H9 (cell line): ENCODE measurements around the gene RERG. TPM values are rescaled to one million over a fixed set of nuclear protein-coding genes. Genes with fewer than 3 reads are reported as not detected.

Experiments
- DNase-seq: peaks from one replicate; pipeline ENCODE4 v3.0.0-alpha.2; 2017
- H2AFZ ChIP-seq: one replicate; pipeline ENCODE4 v1.6.1; 2013; ENCODE audit warnings: mild to moderate bottlenecking, low read length, control low read depth, moderate library complexity
- H2AK5ac ChIP-seq: 2 replicates; pipeline ENCODE4 v1.6.1; 2013; ENCODE audit warnings: low read length, control low read depth, mixed read lengths; ENCODE audit not compliant: insufficient read length
- H2BK120ac ChIP-seq: one replicate; pipeline ENCODE4 v1.6.1; 2013; ENCODE audit warnings: low read depth, mild to moderate bottlenecking, low read length, control low read depth, inconsistent platforms; ENCODE audit not compliant: poor library complexity, severe bottlenecking
- H2BK12ac ChIP-seq: 2 replicates; pipeline ENCODE4 v1.6.1; 2013; ENCODE audit warnings: low read length, control low read depth, mixed read lengths, low read depth; ENCODE audit not compliant: insufficient read length
- H2BK15ac ChIP-seq: 2 replicates; pipeline ENCODE4 v1.6.1; 2013; ENCODE audit warnings: low read depth, low read length, control low read depth
- H2BK20ac ChIP-seq: one replicate; pipeline ENCODE4 v1.6.1; 2013; ENCODE audit warnings: low read depth, mild to moderate bottlenecking, low read length, control low read depth, inconsistent platforms; ENCODE audit not compliant: poor library complexity, severe bottlenecking
- H2BK5ac ChIP-seq: 2 replicates; pipeline ENCODE4 v1.6.1; 2013; ENCODE audit warnings: low read length, control low read depth, mixed read lengths; ENCODE audit not compliant: insufficient read length
- H3K14ac ChIP-seq: 2 replicates; pipeline ENCODE4 v1.6.1; 2013; ENCODE audit warnings: low read length, control low read depth; ENCODE audit not compliant: insufficient read depth
- H3K18ac ChIP-seq: 2 replicates; pipeline ENCODE4 v1.6.1; 2013; ENCODE audit warnings: low read depth, mild to moderate bottlenecking, mixed read lengths, low read length, control low read depth; ENCODE audit not compliant: insufficient read length
- H3K23ac ChIP-seq: 2 replicates; pipeline ENCODE4 v1.6.1; 2013; ENCODE audit warnings: low read length, control low read depth, mixed read lengths, low read depth; ENCODE audit not compliant: insufficient read length
- H3K23me2 ChIP-seq: 2 replicates; pipeline ENCODE4 v1.6.1; 2013; ENCODE audit warnings: low read depth, mild to moderate bottlenecking, mixed read lengths, low read length, control low read depth; ENCODE audit not compliant: insufficient read length, poor library complexity, severe bottlenecking
- H3K27ac ChIP-seq: 2 replicates; pipeline ENCODE4 v1.5.1; 2013; ENCODE audit warnings: low read length, control low read depth, mixed read lengths, low read depth; ENCODE audit not compliant: insufficient read length
- H3K27me3 ChIP-seq: 2 replicates; pipeline ENCODE4 v1.6.1; 2013; ENCODE audit warnings: low read length, control low read depth, inconsistent platforms; ENCODE audit not compliant: insufficient read depth
- H3K4ac ChIP-seq: 2 replicates; pipeline ENCODE4 v1.6.1; 2013; ENCODE audit warnings: low read depth, mild to moderate bottlenecking, control low read depth, inconsistent platforms, low read length, moderate library complexity
- H3K4me1 ChIP-seq: 2 replicates; pipeline ENCODE4 v1.6.1; 2013; ENCODE audit warnings: low read length, control low read depth, inconsistent platforms; ENCODE audit not compliant: insufficient read depth
- H3K4me2 ChIP-seq: 2 replicates; pipeline ENCODE4 v1.6.1; 2013; ENCODE audit warnings: low read length, control low read depth, mixed read lengths; ENCODE audit not compliant: insufficient read length, insufficient read depth
- H3K56ac ChIP-seq: 2 replicates; pipeline ENCODE4 v1.6.1; 2013; ENCODE audit warnings: low read depth, mild to moderate bottlenecking, mixed read lengths, low read length, control low read depth; ENCODE audit not compliant: insufficient read length
- H3K79me1 ChIP-seq: 2 replicates; pipeline ENCODE4 v1.6.1; 2013; ENCODE audit warnings: low read depth, mild to moderate bottlenecking, moderate library complexity, low read length, control low read depth, inconsistent platforms; ENCODE audit not compliant: insufficient read depth, poor library complexity, severe bottlenecking
- H3K79me2 ChIP-seq: 2 replicates; pipeline ENCODE4 v1.6.1; 2013; ENCODE audit warnings: low read length, control low read depth, inconsistent platforms; ENCODE audit not compliant: insufficient read depth
- H3K9ac ChIP-seq: 2 replicates; pipeline ENCODE4 v1.6.1; 2013; ENCODE audit warnings: low read length, control low read depth, mixed read lengths; ENCODE audit not compliant: insufficient read length; ENCODE audit errors: extremely low read depth
- H3K9me3 ChIP-seq: one replicate; pipeline ENCODE4 v1.6.1; 2013; ENCODE audit warnings: low read depth, low read length, inconsistent platforms; ENCODE audit not compliant: control insufficient read depth
- H3T11ph ChIP-seq: one replicate; pipeline ENCODE4 v1.6.1; 2013; ENCODE audit warnings: mild to moderate bottlenecking, low read length, control low read depth, inconsistent platforms
- H4K20me1 ChIP-seq: one replicate; pipeline ENCODE4 v1.6.1; 2013; ENCODE audit not compliant: control insufficient read depth, insufficient read length, insufficient read depth
- H4K5ac ChIP-seq: 2 replicates; pipeline ENCODE4 v1.6.1; 2013; ENCODE audit warnings: low read depth, mild to moderate bottlenecking, mixed read lengths, low read length, control low read depth; ENCODE audit not compliant: insufficient read length
- H4K8ac ChIP-seq: replicated peaks from 2 replicates; pipeline ENCODE4 v1.6.1; 2013; ENCODE audit warnings: low read length, control low read depth, mixed read lengths, low read depth; ENCODE audit not compliant: insufficient read length
- H4K91ac ChIP-seq: 2 replicates; pipeline ENCODE4 v1.6.1; 2013; ENCODE audit warnings: low read depth, mild to moderate bottlenecking, moderate library complexity, mixed read lengths, low read length, control low read depth; ENCODE audit not compliant: insufficient read length
- H3K27ac Mint-ChIP-seq, 3 experiments: 2 replicates in 2 of 3; 3 replicates in 1 of 3; pipeline ENCODE4 v1.8.0; 2020 to 2021; ENCODE audit warnings: mixed read lengths in 3 of 3, mild to moderate bottlenecking in 1 of 3, moderate library complexity in 1 of 3
- H3K27me3 Mint-ChIP-seq: 2 replicates; pipeline ENCODE4 v1.8.0; 2021; ENCODE audit warnings: low read depth, mild to moderate bottlenecking, moderate library complexity, mixed read lengths
- H3K36me3 Mint-ChIP-seq, 3 experiments: 2 replicates in 2 of 3; 3 replicates in 1 of 3; pipeline ENCODE4 v1.8.0; 2020 to 2021; ENCODE audit warnings: low read depth in 3 of 3, mixed read lengths in 3 of 3; ENCODE audit not compliant: insufficient read depth in 1 of 3
- H3K4me1 Mint-ChIP-seq, 2 experiments: 2 replicates each; pipeline ENCODE4 v1.8.0; 2020; ENCODE audit warnings: mixed read lengths in 2 of 2
- H3K4me3 Mint-ChIP-seq, 2 experiments: 2 replicates in 1 of 2; 3 replicates in 1 of 2; pipeline ENCODE4 v1.8.0; 2020 to 2021; ENCODE audit warnings: mild to moderate bottlenecking in 2 of 2, mixed read lengths in 2 of 2, moderate library complexity in 1 of 2
- H3K9me3 Mint-ChIP-seq, 2 experiments: 2 replicates in 1 of 2; 3 replicates in 1 of 2; pipeline ENCODE4 v1.8.0; 2020; ENCODE audit warnings: mild to moderate bottlenecking in 2 of 2, mixed read lengths in 2 of 2, moderate library complexity in 1 of 2
- CTCF ChIP-seq: fragments of 200-600 bp; sonication (generic); conservative IDR thresholded peaks from 3 replicates; pipeline ENCODE4 v1.8.0; 2021; ENCODE audit warnings: antibody characterized with exemption, mild to moderate bottlenecking
- WGBS: extraction: QIAGEN DNeasy Blood & Tissue Kit; methylation state at CpG from one replicate; pipeline ENCODE4 v1.1.7; 2013; ENCODE audit warnings: missing lambda C conversion rate, low lambda C conversion rate, mixed read lengths; ENCODE audit not compliant: insufficient read length; ENCODE audit errors: extremely low coverage; 5-methylcytosine and 5-hydroxymethylcytosine counted together
- total RNA-seq: library from RNA; stranded (reverse); gene quantifications from 2 replicates; pipeline ENCODE4 v1.2.1, GENCODE V29; 2021

The RERG gene
- total RNA-seq, 1 experiment from 2014 or later, result not detected

GRCh38 chr12:15116983-15117382, 104.2 kb downstream of the RERG start:
- H3K9me3 ChIP-seq, result no peaks in the 10 kb centered on the region
- H2AFZ ChIP-seq, result no peak overlapping the region
- no peak overlapping the region for H4K5ac ChIP-seq
- H3T11ph ChIP-seq, result no peak overlapping the region
- no peak overlapping the region for H3K18ac ChIP-seq
- H2BK12ac ChIP-seq, result no peak overlapping the region
- DNase-seq, result no peak
- no peaks in the 10 kb centered on the region for H3K27me3 Mint-ChIP-seq
- no peak overlapping the region for H3K14ac ChIP-seq
- H2AK5ac ChIP-seq, result no peak overlapping the region
- H2BK20ac ChIP-seq, result no peak overlapping the region
- H3K4me3 Mint-ChIP-seq, result no peak overlapping the region
- H2BK15ac ChIP-seq, result no peak overlapping the region
- no peaks in the 10 kb centered on the region for H3K36me3 Mint-ChIP-seq
- no peaks in the 10 kb centered on the region for H3K9me3 Mint-ChIP-seq
- H3K27ac Mint-ChIP-seq, result no peak overlapping the region
- no peak overlapping the region for H3K23ac ChIP-seq
- H2BK120ac ChIP-seq, result no peak overlapping the region
- no CpG with 5 or more reads among the region's 1 CpG for WGBS
- no peak for TF ChIP-seq CTCF
- H4K91ac ChIP-seq, result no peak overlapping the region
- no peak overlapping the region for H3K4ac ChIP-seq
- H3K79me1 ChIP-seq, result no peaks in the 10 kb centered on the region
- H3K27me3 ChIP-seq, result no peaks in the 10 kb centered on the region
- no peaks in the 10 kb centered on the region for H3K4me1 ChIP-seq
- no peak overlapping the region for H3K4me2 ChIP-seq
- no peak overlapping the region for H3K9ac ChIP-seq
- no peak overlapping the region for H2BK5ac ChIP-seq
- no peaks in the 10 kb centered on the region for H4K20me1 ChIP-seq
- H3K79me2 ChIP-seq, result no peaks in the 10 kb centered on the region
- H3K23me2 ChIP-seq, result no peaks in the 10 kb centered on the region
- H3K56ac ChIP-seq, result no peak overlapping the region
- no peak overlapping the region for H3K27ac ChIP-seq
- no peak overlapping the region for H4K8ac ChIP-seq
- H3K4me1 Mint-ChIP-seq, result no peaks in the 10 kb centered on the region
